Right ventricle myocardium superior (tissue), 1 donor: ENCODE results near the gene USP31. TPM values are rescaled to one million over a fixed set of nuclear protein-coding genes. Genes with fewer than 3 reads are reported as not detected.
"Not testable (repeated sequence)": the region's sequence is repeated elsewhere in the genome, so short reads cannot be mapped to it uniquely, and the experiment has no call there.

Source experiments
- ATAC-seq: fragments of 200-7000 bp; cut with Tn5 transposase; one replicate; pipeline ENCODE4 v1.9.1; 2020; ENCODE audit warnings: mild to moderate bottlenecking; ENCODE audit not compliant: poor library complexity
- DNase-seq: peaks from one replicate; pipeline ENCODE4 v3.0.0-alpha.2; 2020
- intact Hi-C: fragments of 100-400 bp; cut with DNase I; formaldehyde crosslinking; loops from one replicate; pipeline ENCODE4 v1.11.2; 2022
- total RNA-seq: library from RNA; stranded (reverse); fragmentation: NEBNext Ultra II Directional; extraction: Animal tissue kit (Norgen Biotek cat#: 25700); gene quantifications from one replicate; pipeline ENCODE4 v1.2.1, GENCODE V29; 2021
- donor health status: DM: no; HTN: yes; CAD: no; lungs with severe emphysema.

USP31 gene
- total RNA-seq, 1 donor from 2014 or later: 25.7 TPM

DNA sequence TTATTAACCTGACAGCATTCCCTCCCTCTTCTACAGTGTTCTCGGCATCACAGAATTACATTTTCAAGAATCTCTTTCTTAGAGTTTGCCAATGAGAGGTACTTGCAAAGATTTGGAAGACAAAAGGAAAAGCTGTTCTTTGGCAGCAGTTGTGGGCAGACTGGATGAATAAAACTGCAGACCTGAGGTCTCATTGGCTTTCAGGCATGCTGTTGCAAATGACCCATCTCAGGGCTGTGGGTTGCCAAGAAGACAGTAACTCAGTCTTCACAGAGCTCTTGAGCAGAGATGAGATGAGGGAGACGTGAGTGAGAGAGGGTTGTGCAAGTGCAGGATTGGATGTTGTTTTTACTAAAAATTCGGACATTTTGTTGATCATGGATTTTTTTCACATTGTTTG, 11.3 kb upstream of the USP31 start:
- intact Hi-C loops: no loop called here
- ATAC-seq (no peak), DNase-seq (no peak)

GRCh38 chr16:23160082-23160481, 10.8 kb upstream of the USP31 start:
- intact Hi-C loops: no loop called here
- ATAC-seq: no peak
- DNase-seq: no peak

DNA sequence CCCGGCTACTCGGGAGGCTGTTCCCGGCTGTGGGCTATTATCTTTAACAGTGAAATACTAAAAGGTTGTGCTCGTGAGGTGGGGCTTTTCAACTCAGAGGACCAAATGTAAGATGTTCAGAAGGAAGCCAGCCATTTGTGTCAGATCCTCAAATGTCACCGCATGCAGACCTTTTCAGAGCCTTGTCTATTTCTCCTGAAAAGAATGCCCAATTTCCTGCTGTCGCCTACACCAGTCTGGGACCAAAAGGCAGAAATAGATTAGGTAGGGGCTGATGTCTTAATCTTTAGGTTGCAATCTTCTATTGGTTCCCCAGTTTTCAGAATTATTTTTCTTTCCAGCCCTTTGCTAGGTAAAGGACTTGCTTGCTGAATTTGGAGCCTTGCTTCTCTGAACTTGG, 8.9 kb upstream of the USP31 start:
- intact Hi-C loops: no loop called here
- ATAC-seq (no peak), DNase-seq (no peak)

GRCh38 chr16:23156946-23157460, 7.8 kb upstream of the USP31 start:
- intact Hi-C loops: no loop called here
- ATAC-seq (no peak), DNase-seq (no peak)

DNA sequence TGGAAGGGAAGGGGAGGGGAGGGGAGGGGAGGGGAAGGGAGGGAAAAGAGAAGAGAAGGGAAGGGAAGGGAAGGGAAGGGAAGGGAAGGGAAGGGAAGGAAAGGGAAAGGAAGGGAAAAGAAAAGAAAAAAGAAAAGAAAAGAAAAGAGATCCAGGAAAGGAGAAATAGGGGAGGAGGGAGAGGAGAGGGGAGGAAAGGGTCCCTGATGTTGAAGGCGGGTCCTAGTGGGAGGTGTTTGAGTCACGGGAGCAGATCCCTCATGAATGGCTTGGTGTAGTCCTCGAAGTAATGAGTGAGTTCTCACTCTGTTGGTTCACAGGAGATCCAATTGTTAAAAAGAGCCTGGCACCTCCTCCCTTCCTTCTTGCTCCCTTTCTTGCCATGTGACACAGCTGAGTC, 6.9 kb upstream of the USP31 start:
- intact Hi-C loops: no loop called here
- ATAC-seq (no peak), DNase-seq (no peak)

DNA sequence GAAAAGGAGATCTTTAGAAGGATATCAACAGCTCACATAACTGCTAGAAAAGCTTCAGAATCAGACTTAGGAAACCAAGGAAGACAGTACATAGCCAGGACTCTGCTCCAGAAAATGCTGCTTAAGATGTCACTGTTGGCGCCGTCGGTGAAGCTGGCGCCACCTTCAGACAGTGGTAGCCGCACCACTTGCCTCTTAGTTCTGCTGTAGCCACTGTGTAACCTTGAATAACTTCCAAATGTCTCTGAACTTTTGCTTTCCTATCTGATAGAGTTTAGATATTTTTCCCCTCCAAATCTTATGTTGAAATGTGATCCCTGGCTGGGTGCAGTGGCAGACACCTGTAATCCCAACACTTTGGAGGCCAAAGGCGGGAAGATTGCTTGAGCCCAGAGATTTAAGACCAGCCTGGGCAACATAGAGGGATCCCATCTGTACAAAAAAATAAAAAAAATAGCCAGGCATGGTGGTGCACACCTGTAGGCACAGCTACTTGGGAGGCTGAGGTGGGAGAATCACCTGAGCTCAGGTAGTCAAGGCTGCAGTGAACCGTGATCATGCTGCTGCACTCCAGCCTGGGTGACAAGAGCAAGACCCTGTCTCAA, 6.3 kb upstream of the USP31 start:
- intact Hi-C loops: no loop called here
- DNase-seq: peak; percentile 48
- peak; percentile 67 for ATAC-seq

- ATAC-seq (no peak), DNase-seq (no peak)
- intact Hi-C loops: no loop called here
These were observed 3.3 kb upstream of the USP31 start for GRCh38 chr16:23152386-23153178.

GRCh38 chr16:23149993-23150364, 727 bp upstream of the USP31 start:
- intact Hi-C loops: loop anchor here (5.0 kb wide), 1 partner anchor 78 kb away; no protein-coding TSS in a partner anchor
- DNase-seq: no peak
- no peak for ATAC-seq

GRCh38 chr16:23148513-23149266, 562 bp downstream of the USP31 start:
- ATAC-seq: peak; percentile 75
- DNase-seq: peak; percentile 89
- intact Hi-C loops: loop anchor here (5.0 kb wide), 1 partner anchor 76 kb away; no protein-coding TSS in a partner anchor

- ATAC-seq (no peak), DNase-seq (no peak)
- intact Hi-C loops: loop anchor here (5.0 kb wide), 1 partner anchor 76 kb away; no protein-coding TSS in a partner anchor
These were observed 1.1 kb downstream of the USP31 start for GRCh38 chr16:23148166-23148512.

- intact Hi-C loops: loop anchor here (5.0 kb wide), 1 partner anchor 75 kb away; no protein-coding TSS in a partner anchor
- ATAC-seq (no peak), DNase-seq (no peak)
These were observed 1.6 kb downstream of the USP31 start for GRCh38 chr16:23147666-23148065.

DNA sequence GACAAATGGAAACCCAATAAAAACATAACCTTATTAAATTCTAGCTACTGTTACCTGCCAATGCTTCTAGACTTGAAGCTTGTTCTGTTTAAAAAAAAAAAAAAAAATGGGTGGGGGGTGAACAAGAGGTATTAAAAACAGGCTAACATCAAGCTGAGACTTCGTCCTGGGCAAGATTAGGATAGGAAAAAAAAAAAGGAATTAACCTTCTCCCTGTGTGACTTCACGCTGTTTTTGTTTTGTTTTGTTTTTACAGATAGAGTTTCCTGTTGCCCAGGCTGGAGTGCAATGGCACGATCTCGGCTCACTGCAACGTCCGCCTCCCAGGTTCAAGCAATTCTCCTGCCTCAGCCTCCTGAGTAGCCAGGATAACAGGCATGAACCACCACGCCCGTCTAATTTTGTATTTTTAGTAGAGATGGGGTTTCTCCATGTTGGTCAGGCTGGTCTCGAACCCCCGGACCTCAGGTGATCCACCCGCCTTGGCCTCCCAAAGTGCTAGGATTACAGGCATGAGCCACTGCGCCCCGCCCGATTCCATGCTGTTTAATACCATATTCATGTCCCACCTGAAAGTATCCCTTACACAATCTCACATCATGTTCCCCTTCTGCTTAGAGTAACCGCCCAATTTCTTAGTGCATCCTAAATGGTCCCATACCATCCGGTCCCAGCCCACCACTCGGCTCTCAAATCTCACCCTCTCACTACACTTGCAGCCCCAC, 2.2 kb downstream of the USP31 start:
- DNase-seq: no peak
- ATAC-seq: no peak
- intact Hi-C loops: loop anchor here (5.0 kb wide), 1 partner anchor 75 kb away; no protein-coding TSS in a partner anchor

DNA sequence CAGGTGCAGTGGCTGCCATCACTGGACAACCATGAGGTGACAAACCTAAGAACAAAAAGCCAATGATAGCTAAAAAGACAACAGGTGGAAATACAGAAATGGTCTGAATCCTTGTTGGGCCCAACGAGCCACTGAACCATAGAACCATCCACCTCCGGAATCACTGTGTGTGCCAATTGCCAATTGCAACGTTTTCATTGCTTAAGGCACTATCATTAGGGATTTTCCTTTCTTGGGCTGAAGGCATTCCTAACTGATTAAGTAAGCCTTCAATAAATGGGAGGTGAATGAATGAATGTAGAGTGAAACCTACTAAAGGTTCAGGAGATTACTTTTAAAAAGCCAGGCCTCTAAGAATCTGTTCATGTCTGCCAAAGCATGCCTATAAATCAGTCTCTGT, 3.6 kb downstream of the USP31 start:
- intact Hi-C loops: loop anchor here (5.0 kb wide), 1 partner anchor 73 kb away; no protein-coding TSS in a partner anchor
- DNase-seq (no peak), ATAC-seq (no peak)

- ATAC-seq (no peak), DNase-seq (no peak)
- intact Hi-C loops: loop anchor here (5.0 kb wide), 1 partner anchor 73 kb away; no protein-coding TSS in a partner anchor
These were observed 4.1 kb downstream of the USP31 start for GRCh38 chr16:23145186-23145585.

GRCh38 chr16:23144393-23144792, 4.9 kb downstream of the USP31 start:
- DNase-seq, intact Hi-C loops, ATAC-seq: not testable (repeated sequence)

DNA sequence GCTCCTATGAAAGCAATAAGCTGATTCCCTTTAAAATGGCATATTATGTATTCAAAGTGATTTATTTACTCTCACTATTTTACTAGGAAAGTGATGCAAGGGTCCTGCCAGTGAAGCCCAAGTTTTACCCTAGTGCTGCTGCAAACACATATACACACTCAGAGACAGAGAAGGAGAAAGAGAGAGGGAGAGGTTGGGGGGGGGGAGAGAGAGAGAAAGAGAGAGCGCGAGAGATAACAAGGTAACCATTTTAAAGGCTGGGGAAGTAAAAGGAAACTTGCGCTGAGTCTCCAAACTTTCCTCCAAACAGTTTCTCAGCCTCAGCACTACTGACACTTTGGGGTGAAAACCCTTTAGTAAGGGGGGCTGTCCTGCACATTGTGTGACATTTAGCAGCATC, 5.9 kb downstream of the USP31 start:
- DNase-seq (no peak), ATAC-seq (no peak)
- intact Hi-C loops: no loop called here

DNA sequence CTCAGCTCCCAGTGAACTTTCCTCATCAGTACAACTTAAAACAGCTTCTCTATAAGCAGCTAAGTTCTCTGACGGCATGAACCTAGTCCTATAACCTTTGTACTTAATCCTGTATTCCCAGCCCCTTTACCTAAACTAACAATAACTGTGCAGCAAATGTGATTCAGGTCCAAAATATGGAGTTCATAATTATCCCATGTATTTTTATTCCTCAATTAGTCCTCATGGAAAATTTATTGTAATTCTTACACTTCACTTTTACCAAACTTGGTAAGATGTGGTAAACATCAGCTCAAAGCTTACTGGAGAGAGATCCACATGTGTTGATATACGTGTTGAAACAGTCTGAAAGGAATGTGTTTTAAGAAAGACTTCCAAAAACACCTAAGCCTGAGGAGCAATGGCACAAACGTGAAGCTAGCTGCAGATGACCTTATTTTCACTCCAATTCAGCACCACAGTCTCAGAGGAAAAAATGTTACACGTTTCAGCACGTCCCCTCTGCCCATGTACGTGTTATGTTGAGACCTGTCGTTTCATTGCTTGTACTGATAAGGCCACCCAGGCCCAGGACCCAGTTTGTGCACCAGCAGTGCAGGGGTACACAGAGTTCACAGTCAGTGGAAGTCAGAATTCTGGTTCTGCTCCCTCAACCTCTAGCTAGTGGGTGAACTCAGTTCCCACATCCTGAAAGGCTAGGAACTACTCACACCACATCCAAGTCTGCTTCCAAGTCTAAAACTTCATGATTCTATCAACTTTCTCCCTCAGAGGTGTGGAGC, 7.1 kb downstream of the USP31 start:
- DNase-seq: no peak
- intact Hi-C loops: no loop called here
- peak; percentile 76 for ATAC-seq

DNA sequence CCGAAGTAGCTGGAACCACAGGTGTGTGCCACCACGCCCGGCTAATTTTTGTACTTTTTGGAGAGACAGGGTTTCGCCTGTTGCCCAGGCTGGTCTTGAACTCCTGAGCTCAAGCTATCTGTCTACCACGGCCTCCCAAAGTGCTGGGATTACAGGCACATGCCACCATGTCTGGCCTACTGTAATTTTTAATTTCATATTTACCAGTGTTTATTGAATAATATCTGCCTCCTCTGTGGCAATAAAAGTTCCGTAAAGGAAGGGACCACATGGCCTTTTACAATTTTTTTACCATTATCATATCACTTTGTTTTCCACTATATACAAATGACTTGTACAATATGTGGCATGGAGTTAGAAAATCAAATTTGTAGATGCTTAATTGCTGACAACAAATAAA, 7.8 kb downstream of the USP31 start:
- no peak for ATAC-seq
- no peak for DNase-seq
- intact Hi-C loops: no loop called here
